HG03025 (cell line): Measurements from ENCODE around the gene BTBD16.

Experiments
- ATAC-seq: cut with Tn5 transposase; IDR thresholded peaks from one replicate; pipeline ENCODE4 v1.9.1; 2021; ENCODE audit warnings: mild to moderate bottlenecking, moderate library complexity; ENCODE audit not compliant: unreplicated experiment, low FRiP score

Gene BTBD16

GRCh38 chr10:122267849-122268737 is 3.0 kb upstream of the BTBD16 start:
- no peak for ATAC-seq

- no peak for ATAC-seq
These were observed 1.9 kb upstream of the BTBD16 start for GRCh38 chr10:122269059-122269687.

- ATAC-seq: no peak
These were observed 3.0 kb downstream of the BTBD16 start for GRCh38 chr10:122273966-122274545.

- no peak for ATAC-seq
These were observed 5.6 kb downstream of the BTBD16 start for GRCh38 chr10:122276611-122277208.

GRCh38 chr10:122277526-122278136 is 6.5 kb downstream of the BTBD16 start:
- ATAC-seq: no peak

- ATAC-seq: no peak
These were observed 8.6 kb downstream of the BTBD16 start for GRCh38 chr10:122279725-122280141.

- ATAC-seq: no peak
These were observed 9.1 kb downstream of the BTBD16 start for GRCh38 chr10:122280156-122280555.

GRCh38 chr10:122281018-122281626 is 10.0 kb downstream of the BTBD16 start:
- no peak for ATAC-seq

- no peak for ATAC-seq
These were observed 10.7 kb downstream of the BTBD16 start for GRCh38 chr10:122281751-122282150.

GRCh38 chr10:122282253-122282671 is 11.2 kb downstream of the BTBD16 start:
- ATAC-seq: no peak

GRCh38 chr10:122282909-122283308 is 11.8 kb downstream of the BTBD16 start:
- ATAC-seq: no peak

GRCh38 chr10:122285506-122286444 is 14.7 kb downstream of the BTBD16 start:
- ATAC-seq: no peak

- ATAC-seq: no peak
These were observed 15.8 kb downstream of the BTBD16 start for GRCh38 chr10:122286867-122287266.

GRCh38 chr10:122287570-122287969 is 16.5 kb downstream of the BTBD16 start:
- ATAC-seq: no peak

GRCh38 chr10:122288262-122288661 is 17.2 kb downstream of the BTBD16 start:
- ATAC-seq: no peak

GRCh38 chr10:122288917-122289316 is 17.8 kb downstream of the BTBD16 start:
- no peak for ATAC-seq

- ATAC-seq: no peak
These were observed 19.2 kb downstream of the BTBD16 start for GRCh38 chr10:122290334-122290733.

- no peak for ATAC-seq
These were observed 19.9 kb downstream of the BTBD16 start for GRCh38 chr10:122290833-122291532.

- ATAC-seq: no peak
These were observed 20.6 kb downstream of the BTBD16 start for GRCh38 chr10:122291739-122292138.
